K562 (cell line): ENCODE measurements around the gene RPS10.

ENCODE experiments used
- ARID3A ChIP-seq: IDR thresholded peaks from 2 replicates; pipeline ENCODE4 v1.6.1; 2012; ENCODE audit warnings: low read depth, low read length, improper control_type of control experiment, borderline replicate concordance
- CHD2 ChIP-seq: IDR thresholded peaks from 2 replicates; pipeline ENCODE4 v1.6.1; 2011; ENCODE audit warnings: low read depth, low read length
- CTCF ChIP-seq, 3 experiments: IDR thresholded peaks in 2 of 3; conservative IDR thresholded peaks in 1 of 3; 2 replicates each; pipeline ENCODE4 v1.5.1; 2011 to 2012; ENCODE audit warnings: low read length in 3 of 3, mild to moderate bottlenecking in 3 of 3, control low read depth in 2 of 3, improper control_type of control experiment in 1 of 3, inconsistent platforms in 1 of 3, low read depth in 1 of 3, mixed read lengths in 1 of 3, moderate library complexity in 1 of 3; ENCODE audit not compliant: insufficient read depth in 2 of 3
- E2F1 ChIP-seq: sonication (generic); formaldehyde crosslinking; IDR thresholded peaks from 2 replicates; pipeline ENCODE4 v1.8.1; 2023; ENCODE audit warnings: mild to moderate bottlenecking, missing genetic modification reagents, moderate library complexity
- JUND ChIP-seq, 2 experiments: IDR thresholded peaks; 2 replicates in 1 of 2; 3 replicates in 1 of 2; pipeline ENCODE4 v1.6.1; 2011; ENCODE audit warnings: borderline replicate concordance in 2 of 2, low read depth in 2 of 2, low read length in 2 of 2, improper control_type of control experiment in 1 of 2, missing biosample characterization in 1 of 2, missing genetic modification characterization in 1 of 2, missing genetic modification reagents in 1 of 2
- KAT2B ChIP-seq: IDR thresholded peaks from one replicate; pipeline ENCODE4 v1.6.1; 2012; ENCODE audit warnings: low read depth, mild to moderate bottlenecking, control low read depth, inconsistent platforms, low read length, moderate library complexity
- MXD1 ChIP-seq: fragments of 250-450 bp; sonication (Bioruptor Pico); IDR thresholded peaks from 2 replicates; pipeline ENCODE4 v1.8.0; 2021; ENCODE audit warnings: borderline replicate concordance, mild to moderate bottlenecking, moderate library complexity; ENCODE audit not compliant: poor library complexity, severe bottlenecking
- POLR2A ChIP-seq: fragments of 450-650 bp; conservative IDR thresholded peaks from 2 replicates; pipeline ENCODE4 v1.6.1; 2016
- RAD21 ChIP-seq, 2 experiments: fragments of 250-450 bp in 1 of 2; fragments of 450-650 bp in 1 of 2; sonication (Bioruptor Pico) in 1 of 2; formaldehyde crosslinking in 1 of 2; IDR thresholded peaks in 1 of 2; conservative IDR thresholded peaks in 1 of 2; 2 replicates each; pipeline versions ENCODE4 v1.4.0 to v1.8.0; 2020 to 2022; ENCODE audit warnings: mild to moderate bottlenecking in 2 of 2, moderate library complexity in 1 of 2
- SMARCA4 ChIP-seq: fragments of 450-650 bp; IDR thresholded peaks from 2 replicates; pipeline ENCODE4 v1.6.1; 2016
- YY1 ChIP-seq, 3 experiments: IDR thresholded peaks; 2 replicates each; pipeline ENCODE4 v1.6.1; 2011; ENCODE audit warnings: low read length in 2 of 3, mild to moderate bottlenecking in 2 of 3, moderate library complexity in 2 of 3, borderline replicate concordance in 1 of 3, control low read depth in 1 of 3, low read depth in 1 of 3; ENCODE audit not compliant: insufficient read depth in 3 of 3, insufficient replicate concordance in 2 of 3, control insufficient read depth in 1 of 3, insufficient read length in 1 of 3; ENCODE audit errors: extremely low read depth in 1 of 3
- ZNF766 ChIP-seq: fragments of 200-800 bp; sonication (Bioruptor generic); conservative IDR thresholded peaks from 2 replicates; pipeline ENCODE4 v1.6.1; 2016; ENCODE audit warnings: missing genetic modification characterization, missing compliant biosample characterization

GRCh38 chr6:34383656-34384320, 42.1 kb downstream of the RPS10 start:
- TF ChIP-seq CHD2 (no peak), E2F1 (CRISPR knock-in tag) (no peak), SMARCA4 (no peak), RAD21 (CRISPR knock-in tag; conservative IDR thresholded peaks at IDR 0.05 in 1 of 2, IDR thresholded peaks at IDR 0.05 in 1 of 2) (no peak), YY1 (IDR thresholded peaks at IDR 0.05; ENCODE audit: borderline replicate concordance in 1 of 3, control insufficient read depth in 1 of 3, extremely low read depth in 1 of 3, insufficient read depth in 3 of 3, insufficient read length in 1 of 3, insufficient replicate concordance in 2 of 3, low read depth in 1 of 3, low read length in 2 of 3) (no peak), ZNF766 (no peak), ARID3A (no peak), CTCF (IDR thresholded peaks at IDR 0.05 in 2 of 3, conservative IDR thresholded peaks at IDR 0.05 in 1 of 3; ENCODE audit: insufficient read depth in 2 of 3, low read depth in 1 of 3, low read length in 3 of 3) (no peak), KAT2B (no peak), JUND (IDR thresholded peaks at IDR 0.05; ENCODE audit: borderline replicate concordance, low read depth, low read length) (no peak), JUND (tag; IDR thresholded peaks at IDR 0.05; ENCODE audit: borderline replicate concordance, low read depth, low read length) (no peak), MXD1 (no peak), POLR2A (no peak)
